Spinal cord (tissue), 10 donors: Measurements from ENCODE around the gene GOLGA8M. TPM values are rescaled to one million over a fixed set of nuclear protein-coding genes. Genes with fewer than 3 reads are reported as not detected.
A peak's percentile ranks its signal among the peaks of the same experiment; 100 is the strongest.
"Not testable (repeated sequence)": the region's sequence is repeated elsewhere in the genome, so short reads cannot be mapped to it uniquely, and the experiment has no call there.

ENCODE experiments used
- DNase-seq, 6 donors: peaks; one replicate each; pipeline versions ENCODE4 v3.0.0 to v3.0.0-alpha.2; 2013 to 2015; ENCODE audit warnings: low spot score in 6 of 6, low read depth in 4 of 6
- H3K27ac ChIP-seq: one replicate; pipeline ENCODE4 v1.5.1; 2013; ENCODE audit warnings: low read depth, low read length, control low read depth
- H3K27me3 ChIP-seq: one replicate; pipeline ENCODE4 v1.6.1; 2013; ENCODE audit warnings: low read length; ENCODE audit not compliant: control insufficient read depth, insufficient read depth
- H3K36me3 ChIP-seq: one replicate; pipeline ENCODE4 v1.6.1; 2013; ENCODE audit warnings: low read length; ENCODE audit not compliant: control insufficient read depth, insufficient read depth
- H3K4me1 ChIP-seq: one replicate; pipeline ENCODE4 v1.6.1; 2013; ENCODE audit warnings: low read length; ENCODE audit not compliant: control insufficient read depth, insufficient read depth
- H3K4me3 ChIP-seq: one replicate; pipeline ENCODE4 v1.5.1; 2013; ENCODE audit warnings: low read depth, low read length, control low read depth
- H3K9me3 ChIP-seq: one replicate; pipeline ENCODE4 v1.6.1; 2013; ENCODE audit warnings: low read length; ENCODE audit not compliant: control insufficient read depth, insufficient read depth
- WGBS: methylation state at CpG from one replicate; pipeline ENCODE4 v1.1.5; 2013; ENCODE audit warnings: missing lambda C conversion rate; ENCODE audit not compliant: insufficient coverage; 5-methylcytosine and 5-hydroxymethylcytosine counted together
- long read RNA-seq, 4 donors: transcript quantifications; one replicate each; lab custom pipeline, GENCODE V29; 2026
- polyA plus RNA-seq, 2 donors: library from polyadenylated mRNA; unstranded; fragments of 120-200 nt; gene quantifications; one replicate each; pipeline ENCODE4 v1.2.1, GENCODE V29; 2013; ENCODE audit not compliant: insufficient read length in 2 of 2
- total RNA-seq, 2 donors: library from RNA; depleted of rRNA in 1 of 2; stranded (reverse); fragments of 120-200 nt in 1 of 2; fragments of >200 nt in 1 of 2; gene quantifications; one replicate each; pipeline versions ENCODE4 v1.2.3 to v1.2.4, GENCODE V29; 2013 to 2014
- donor health status: healthy.

The GOLGA8M gene
- total RNA-seq, result 1 to 10 TPM in 1 of 2 donors, under 1 TPM in 1; 0.99 to 1.3 TPM
- polyA plus RNA-seq, result 1 to 10 TPM; 1.7 TPM
- long read RNA-seq, donor 1, result 0 reads
- long read RNA-seq, donor 2, result 0 reads
- long read RNA-seq, donor 3, result 0 reads
- long read RNA-seq, donor 4, result 0 reads

GRCh38 chr15:28712270-28712669, at the start of gene GOLGA8M:
TSS of gene GOLGA8M (minus strand) at chr15:28712421. CDS start at chr15:28712323, 98 bp downstream.
- H3K36me3 ChIP-seq, H3K9me3 ChIP-seq: not testable (repeated sequence)
- no CpG with 5 or more reads among the region's 10 CpGs for WGBS

DNA sequence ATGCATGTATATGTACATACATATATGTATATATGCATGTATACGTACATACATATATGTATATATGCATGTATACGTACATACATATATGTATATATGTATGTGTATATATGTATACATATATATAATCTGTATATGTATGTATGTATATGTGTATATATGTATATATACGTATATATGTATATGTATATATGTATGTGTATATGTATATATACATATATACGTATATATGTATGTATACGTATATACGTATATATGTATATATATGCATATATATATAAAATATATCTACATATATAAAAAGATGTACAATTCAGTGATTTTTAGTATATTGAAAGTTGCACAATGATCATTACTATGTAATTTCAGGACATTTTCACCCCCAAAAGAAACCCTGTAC, 30.7 kb upstream of the GOLGA8M start:
- not testable (repeated sequence) for H3K27ac ChIP-seq, H3K27me3 ChIP-seq, DNase-seq, H3K4me1 ChIP-seq, H3K4me3 ChIP-seq, H3K9me3 ChIP-seq, H3K36me3 ChIP-seq
- no CpG with 5 or more reads among the region's 6 CpGs for WGBS

More at GRCh38 chr15:28712270-28712669, at the start of gene GOLGA8M:
- H3K4me1 ChIP-seq, H3K27me3 ChIP-seq, H3K27ac ChIP-seq, H3K4me3 ChIP-seq, DNase-seq: not testable (repeated sequence)

GRCh38 chr15:28738590-28739292, 26.5 kb upstream of the GOLGA8M start:
- not testable (repeated sequence) for H3K36me3 ChIP-seq, H3K4me1 ChIP-seq, H3K4me3 ChIP-seq, H3K27me3 ChIP-seq, H3K9me3 ChIP-seq, DNase-seq, H3K27ac ChIP-seq
- no CpG with 5 or more reads among the region's 9 CpGs for WGBS

GRCh38 chr15:28738200-28738561, 26.0 kb upstream of the GOLGA8M start:
- H3K27ac ChIP-seq, H3K4me3 ChIP-seq: not testable (repeated sequence)

DNA sequence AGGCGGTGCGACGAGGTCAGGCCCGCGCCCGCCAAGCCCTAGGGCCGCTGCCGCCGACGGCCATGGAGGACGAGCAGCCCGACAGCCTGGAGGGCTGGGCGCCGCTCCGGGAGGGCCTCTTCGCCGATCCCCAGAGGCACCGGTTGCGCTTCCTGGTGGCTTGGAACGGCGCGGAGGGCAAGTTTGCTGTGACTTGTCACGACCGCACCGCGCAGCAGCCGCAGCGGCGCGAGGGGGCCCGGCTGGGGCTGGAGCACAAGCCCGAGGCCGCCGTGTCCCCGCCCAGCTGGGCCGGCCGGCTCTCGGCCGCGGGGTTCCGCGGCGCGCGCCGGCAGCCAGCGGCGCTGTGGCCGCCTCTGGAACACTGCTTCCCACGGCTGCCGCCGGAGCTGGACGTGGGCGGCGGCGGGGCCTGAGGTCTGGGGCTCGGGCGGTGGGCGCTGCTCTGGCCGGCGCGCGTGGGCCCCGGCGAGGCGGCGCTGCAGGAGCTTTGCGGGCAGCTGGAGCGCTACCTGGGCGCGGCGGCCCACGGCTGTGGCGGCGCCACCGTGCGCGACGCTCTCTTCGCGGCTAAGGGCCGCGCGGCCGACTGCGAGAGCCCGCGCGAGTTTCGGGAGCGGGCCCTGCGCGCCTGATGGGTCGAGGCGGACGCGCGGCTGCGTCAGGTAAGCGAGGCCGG, 25.4 kb upstream of the GOLGA8M start:
- H3K27ac ChIP-seq, H3K4me1 ChIP-seq, H3K36me3 ChIP-seq, H3K9me3 ChIP-seq, H3K27me3 ChIP-seq: not testable (repeated sequence)
- peak in 3 of 6 donors; percentile 11 to 49 (median 49) for DNase-seq
- WGBS, result under 1% methylated on average over 63 of the region's 101 CpGs
- peak overlapping the region; percentile 18 for H3K4me3 ChIP-seq

More at GRCh38 chr15:28738200-28738561, 26.0 kb upstream of the GOLGA8M start:
- not testable (repeated sequence) for H3K27me3 ChIP-seq, DNase-seq, H3K36me3 ChIP-seq, H3K4me1 ChIP-seq, H3K9me3 ChIP-seq
- WGBS, result no CpG with 5 or more reads among the region's 23 CpGs

GRCh38 chr15:28728061-28728460, 15.8 kb upstream of the GOLGA8M start:
- not testable (repeated sequence) for H3K27me3 ChIP-seq, H3K27ac ChIP-seq, H3K9me3 ChIP-seq, H3K36me3 ChIP-seq, H3K4me3 ChIP-seq, H3K4me1 ChIP-seq
- no CpG with 5 or more reads among the region's 2 CpGs for WGBS
- peak in 3 of 6 donors; percentile 4 to 69 (median 12) for DNase-seq

DNA sequence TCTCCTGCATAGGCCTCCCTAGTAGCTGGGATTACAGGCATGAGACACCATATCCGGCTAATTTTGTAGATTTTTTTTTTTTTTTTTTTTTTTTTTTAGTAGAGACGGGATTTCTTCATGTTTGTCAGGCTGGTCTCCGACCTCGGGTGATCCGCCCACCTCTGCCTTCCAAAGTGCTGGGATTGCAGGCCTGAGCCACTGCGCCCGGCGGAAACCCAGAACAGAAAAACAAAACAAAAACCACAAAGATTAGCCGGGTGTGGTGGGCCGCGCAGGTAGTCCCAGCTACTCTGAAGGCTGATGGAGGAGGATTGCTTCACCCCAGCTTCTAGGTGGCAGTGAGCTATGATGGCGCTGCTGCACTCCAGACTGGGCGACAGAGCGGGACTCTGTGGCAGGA, 14.8 kb upstream of the GOLGA8M start:
- H3K36me3 ChIP-seq, DNase-seq, H3K9me3 ChIP-seq, H3K27ac ChIP-seq, H3K27me3 ChIP-seq, H3K4me1 ChIP-seq, H3K4me3 ChIP-seq: not testable (repeated sequence)
- 96% methylated on average over 5 of the region's 14 CpGs for WGBS

- Histone ChIP-seq H3K36me3 (peaks cover 3% of the 10 kb centered on the region), H3K4me3 (no peak overlapping the region), H3K4me1 (no peaks in the 10 kb centered on the region), H3K27ac (no peak overlapping the region), H3K9me3 (no peaks in the 10 kb centered on the region), H3K27me3 (no peaks in the 10 kb centered on the region)
- DNase-seq, result no peak
- WGBS, result over 99% methylated on average over 12 of the region's 17 CpGs
Measured at GRCh38 chr15:28726102-28726501, 13.9 kb upstream of the GOLGA8M start.

DNA sequence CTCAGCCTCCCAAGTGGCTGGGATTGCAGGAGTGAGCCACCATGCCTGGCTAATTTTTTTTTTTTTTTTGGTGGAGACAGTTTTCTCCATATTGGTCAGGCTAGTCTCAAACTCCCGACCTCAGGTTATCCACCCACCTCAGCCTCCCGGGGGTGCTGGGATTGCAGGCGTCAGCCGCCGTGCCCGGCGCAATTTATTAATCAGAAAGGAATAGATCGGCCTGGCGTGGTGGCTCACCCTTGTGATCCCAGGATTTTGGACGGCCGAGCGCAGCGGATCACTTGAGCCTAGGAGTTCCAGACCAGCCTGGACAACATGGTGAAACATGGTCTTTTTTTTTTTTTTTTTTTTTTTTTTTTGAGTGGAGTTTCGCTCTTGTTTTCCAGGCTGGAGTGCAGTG, 13.3 kb upstream of the GOLGA8M start:
- Histone ChIP-seq H3K9me3 (no peaks in the 10 kb centered on the region), H3K4me1 (no peaks in the 10 kb centered on the region), H3K27ac (no peak overlapping the region), H3K27me3 (no peaks in the 10 kb centered on the region), H3K36me3 (peaks cover 3% of the 10 kb centered on the region), H3K4me3 (no peak overlapping the region)
- no peak for DNase-seq
- WGBS, result 90% methylated on average over 2 of the region's 14 CpGs

GRCh38 chr15:28723986-28724385, 11.8 kb upstream of the GOLGA8M start:
- DNase-seq, H3K27ac ChIP-seq, H3K27me3 ChIP-seq, H3K4me1 ChIP-seq, H3K4me3 ChIP-seq, H3K9me3 ChIP-seq, H3K36me3 ChIP-seq: not testable (repeated sequence)
- 82% methylated on average over 4 of the region's 5 CpGs for WGBS
